ENCODE results near the gene COL2A1.

COL2A1 gene

DNA sequence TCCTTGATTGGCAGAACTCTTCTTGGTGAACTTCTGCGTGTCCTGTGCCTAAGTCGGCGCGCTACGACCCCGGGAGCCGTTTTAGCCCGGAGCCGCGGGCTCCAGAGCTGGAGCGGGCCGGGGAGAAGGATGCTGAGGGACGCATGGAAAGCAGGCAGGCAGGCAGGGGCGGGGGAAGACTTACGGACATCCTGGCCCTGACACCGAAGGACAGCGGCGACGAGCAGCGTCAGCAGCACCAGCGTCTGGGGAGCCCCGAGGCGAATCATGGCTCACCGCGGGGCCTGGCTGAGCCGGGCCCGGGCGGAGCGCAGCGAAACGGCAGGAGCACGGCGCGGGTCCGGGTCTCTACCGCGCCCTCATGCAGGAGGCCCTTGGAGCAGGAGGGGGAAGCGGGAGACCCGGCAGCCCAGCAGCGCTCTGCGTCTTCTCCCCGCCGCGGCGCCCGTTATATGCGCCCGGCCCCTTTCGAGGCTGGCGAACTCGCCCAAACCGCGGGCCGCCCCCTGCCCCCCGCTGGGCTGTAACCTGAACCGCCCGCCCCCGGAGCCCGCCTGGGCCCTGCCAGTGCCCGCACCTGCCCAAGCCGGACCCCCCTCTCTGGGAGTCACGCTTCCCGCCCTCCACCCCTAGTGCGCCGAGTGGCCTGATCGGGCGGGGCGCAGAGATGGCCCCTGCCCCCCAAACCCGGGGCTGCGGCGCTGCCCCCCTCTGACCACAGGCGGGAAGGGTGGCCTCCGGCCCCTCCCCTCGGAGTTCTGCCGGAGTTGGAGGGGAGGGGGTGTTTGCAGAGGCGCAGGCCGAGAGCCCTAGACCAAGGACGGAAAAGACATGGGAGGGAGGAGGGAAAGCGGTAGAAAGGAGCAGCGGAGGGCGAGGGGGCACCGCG is at the start of gene COL2A1:
TSS of gene COL2A1 (minus strand) at position 424 of the 889 bp plus-strand sequence. CDS start at position 269, 155 bp downstream.
- peak in 1 of 2 experiments; percentile 39 for DNase-seq

DNA sequence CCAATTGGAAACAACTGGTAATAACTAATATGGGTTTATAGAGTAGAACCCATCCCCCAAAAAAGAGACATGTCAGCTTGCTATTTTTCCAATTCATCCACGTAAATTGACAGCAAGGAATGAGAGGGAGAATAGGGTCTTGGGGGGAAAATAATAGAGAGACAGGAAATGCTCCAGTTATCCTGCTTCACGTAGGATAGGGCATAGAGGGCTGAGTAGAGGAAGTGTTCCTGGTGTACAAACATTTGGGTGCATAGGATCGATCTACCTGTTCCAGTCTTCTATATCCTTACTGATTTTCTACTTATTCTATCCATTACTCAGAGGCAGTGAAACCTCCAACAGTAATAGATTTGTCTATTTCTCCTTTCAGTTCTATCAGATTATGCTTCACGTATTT is 49.6 kb upstream of the COL2A1 start:
- no peak for DNase-seq

DNA sequence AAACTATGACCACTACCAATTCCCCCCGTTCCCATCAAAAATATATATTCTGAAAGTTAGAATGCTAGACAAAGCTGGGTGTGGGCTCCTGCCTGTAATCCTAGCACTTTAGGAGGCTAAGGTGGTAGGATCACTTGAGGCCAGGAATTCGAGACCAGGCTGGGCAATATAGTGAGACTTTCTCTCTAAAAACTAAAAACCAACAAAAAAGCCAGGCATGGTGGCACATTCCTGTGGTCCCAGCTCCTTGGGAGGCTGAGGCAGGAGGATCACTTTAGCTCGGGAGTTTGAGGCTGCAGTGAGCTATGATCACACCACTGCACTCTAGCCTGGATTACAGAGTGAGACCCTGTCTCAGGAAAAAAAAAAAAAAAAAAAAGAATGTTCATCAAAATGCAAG is 48.8 kb upstream of the COL2A1 start:
- no peak for DNase-seq

DNA sequence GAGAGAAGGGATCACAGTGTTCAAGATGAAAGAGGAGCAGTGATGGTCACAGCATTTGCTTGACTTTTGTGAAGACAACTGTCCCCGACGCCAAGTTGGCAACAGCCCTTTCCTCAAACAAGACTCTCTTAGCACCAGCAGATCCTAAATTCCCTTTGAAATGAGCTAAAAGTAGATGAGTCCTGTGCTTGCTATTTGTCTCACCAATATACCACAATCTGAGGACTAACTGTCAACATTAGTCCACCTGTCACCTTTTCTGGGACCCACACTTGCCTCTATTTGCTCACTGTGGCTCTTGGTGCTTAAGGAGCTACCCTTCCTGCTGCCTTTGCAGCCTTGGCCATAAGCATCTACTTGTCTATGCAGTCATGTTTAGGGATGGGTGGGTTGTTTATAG is 47.4 kb upstream of the COL2A1 start:
- no peak for DNase-seq

DNA sequence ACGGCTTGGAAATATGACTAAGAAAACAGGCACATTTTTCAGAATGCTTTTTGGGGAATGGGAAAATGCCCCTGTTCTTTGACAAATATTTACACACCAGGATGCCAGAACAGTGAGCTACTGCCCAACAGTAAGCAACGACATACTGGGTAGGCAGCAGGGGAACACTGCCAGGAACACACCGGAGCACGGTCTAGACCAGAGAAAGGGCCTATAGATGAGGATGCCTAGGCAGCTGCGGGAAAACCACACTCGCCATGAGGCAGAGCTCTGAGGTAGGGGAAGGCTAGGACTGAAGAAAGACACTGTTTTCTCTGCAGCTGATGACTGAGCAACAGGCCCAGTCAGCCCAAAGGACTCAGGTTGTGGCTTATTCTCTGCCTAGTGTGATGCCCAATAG is 45.9 kb upstream of the COL2A1 start:
- no peak for DNase-seq

DNA sequence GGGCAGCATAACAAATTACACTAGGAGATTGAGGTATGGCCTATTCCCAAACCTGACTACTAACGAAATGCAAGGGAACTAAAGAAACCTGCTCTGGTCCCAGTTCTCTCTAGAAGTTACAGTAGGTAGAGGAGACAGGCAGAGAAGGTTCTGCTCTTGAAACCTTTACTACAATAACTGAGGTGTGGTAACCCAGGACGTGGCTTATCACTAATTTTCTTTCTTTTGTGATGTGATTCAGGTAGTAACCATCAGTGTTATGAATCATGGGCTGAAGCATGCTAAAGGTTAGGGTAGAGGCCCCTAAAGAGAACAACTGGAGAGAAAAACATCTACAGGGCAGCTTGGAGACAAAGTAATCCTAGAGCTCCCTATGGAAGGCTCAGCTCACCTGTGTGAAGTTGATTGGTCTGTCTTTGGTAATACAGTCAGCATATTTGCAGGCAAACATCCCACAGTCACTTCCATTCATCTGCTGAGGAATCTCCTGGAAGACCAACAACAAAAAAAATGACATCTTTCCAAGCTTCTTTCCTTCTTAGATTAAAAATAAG is 41.8 kb upstream of the COL2A1 start:
- no peak for DNase-seq

DNA sequence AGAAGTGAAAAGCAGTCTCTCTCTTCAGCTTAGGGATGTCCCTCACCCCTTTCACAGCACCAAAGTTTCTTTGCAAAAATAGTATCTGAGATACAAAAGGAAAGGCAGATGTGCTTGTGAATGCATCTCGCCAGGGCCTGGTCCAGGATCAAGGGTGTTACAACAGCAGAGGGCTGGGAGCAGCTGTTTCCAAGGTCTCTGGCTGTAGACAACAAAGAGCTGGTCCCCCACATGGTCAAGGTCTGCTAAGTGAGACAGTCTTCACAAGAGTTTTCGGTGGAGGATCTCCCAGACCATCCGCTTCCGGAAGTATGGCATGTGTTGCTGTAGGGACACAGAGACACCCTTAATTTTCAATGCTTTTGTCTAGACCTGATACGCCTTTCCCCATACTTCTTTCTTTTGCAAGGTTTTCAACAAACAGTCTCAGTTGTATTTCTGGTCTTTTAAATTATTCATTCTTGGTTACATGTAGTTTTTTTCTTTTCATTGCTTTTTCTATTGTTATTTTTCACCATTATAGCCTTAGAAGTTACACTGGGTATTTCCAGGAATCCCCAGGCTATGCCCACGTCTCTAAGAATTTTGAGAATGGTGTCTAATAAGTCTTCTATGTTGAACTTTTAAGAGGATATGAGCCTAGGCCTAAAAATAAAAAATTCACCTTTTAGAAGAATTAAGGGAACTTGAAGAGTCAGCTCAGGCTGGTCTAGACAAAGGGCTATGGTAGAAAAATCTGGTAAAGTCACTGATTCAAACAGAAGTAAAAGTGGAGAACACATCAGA is 41.0 kb upstream of the COL2A1 start:
- DNase-seq, result no peak

DNA sequence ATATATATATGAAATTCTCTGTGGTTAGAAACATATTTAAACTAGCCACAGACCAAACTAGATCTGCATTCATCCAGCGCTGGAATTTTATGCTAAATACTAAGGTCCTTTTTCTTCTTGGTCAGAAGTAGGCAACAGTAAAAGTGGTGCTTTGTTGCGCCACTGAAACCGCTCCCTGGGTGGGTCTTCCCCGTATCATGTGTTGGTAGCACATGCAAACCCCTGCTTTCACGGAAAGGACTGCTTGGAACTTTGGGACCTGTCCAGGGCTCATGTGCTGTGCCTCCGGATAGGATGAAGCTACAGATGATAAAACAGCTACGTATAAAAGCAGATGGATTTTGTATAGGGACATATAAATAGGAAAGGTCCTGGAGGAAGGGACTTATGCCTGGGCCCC is 40.1 kb upstream of the COL2A1 start:
- no peak for DNase-seq

DNA sequence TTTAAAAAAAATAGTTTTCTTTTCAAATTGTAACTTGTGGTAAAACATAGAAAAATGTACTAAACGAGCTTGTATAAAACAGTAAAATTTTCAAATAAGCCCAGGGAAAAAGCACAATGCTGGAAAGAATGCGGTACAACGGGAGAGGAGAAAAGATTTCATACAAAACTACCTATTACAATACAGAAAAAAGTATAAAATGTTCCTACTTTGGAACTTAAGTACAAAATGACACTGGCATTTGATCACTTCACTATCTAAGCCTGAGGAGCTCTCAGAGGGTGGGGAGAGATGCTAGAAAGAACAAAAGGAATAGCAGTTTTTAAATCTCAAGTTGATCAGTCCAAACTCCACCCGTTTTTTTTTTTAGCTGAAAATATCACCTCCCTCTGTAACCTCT is 39.5 kb upstream of the COL2A1 start:
- no peak for DNase-seq

DNA sequence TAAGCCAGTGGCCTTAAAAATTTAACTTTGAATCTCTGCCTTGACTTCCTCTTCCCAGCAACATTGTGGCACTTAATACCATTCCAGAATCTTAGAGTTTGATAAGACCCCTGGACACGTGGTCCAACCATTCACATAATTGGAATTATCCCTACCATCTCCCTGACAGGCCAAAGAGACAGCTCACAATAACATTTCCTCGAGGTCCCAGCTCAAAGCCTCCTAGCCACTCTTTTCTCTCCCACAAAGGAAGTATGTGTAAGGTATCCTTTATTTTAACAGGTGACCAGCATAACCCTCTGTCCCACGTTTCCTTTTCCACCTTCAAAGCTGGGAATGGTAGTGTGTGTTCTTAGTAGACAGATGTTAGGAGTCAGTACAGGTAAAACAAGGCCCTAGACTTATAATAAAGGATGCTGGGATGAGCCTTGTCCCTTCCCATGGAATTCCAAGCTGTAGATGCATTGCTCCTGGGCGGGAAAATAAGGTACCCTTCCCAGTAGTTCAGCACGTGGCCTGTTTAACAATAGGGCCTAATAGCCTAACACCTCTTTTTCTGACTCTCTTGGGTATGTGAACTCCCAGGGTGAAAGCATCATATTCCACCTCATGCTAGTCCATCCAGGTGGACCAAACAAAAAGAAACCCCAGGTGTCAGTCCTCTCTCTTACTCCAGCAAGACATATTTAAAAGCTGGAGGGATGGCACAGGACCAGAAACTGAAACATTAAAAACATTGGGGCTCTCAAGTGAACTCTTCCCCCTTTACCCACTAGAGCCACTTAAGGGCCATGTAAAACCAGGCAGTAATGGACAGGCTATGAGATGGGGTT is 37.5 kb upstream of the COL2A1 start:
- no peak for DNase-seq

DNA sequence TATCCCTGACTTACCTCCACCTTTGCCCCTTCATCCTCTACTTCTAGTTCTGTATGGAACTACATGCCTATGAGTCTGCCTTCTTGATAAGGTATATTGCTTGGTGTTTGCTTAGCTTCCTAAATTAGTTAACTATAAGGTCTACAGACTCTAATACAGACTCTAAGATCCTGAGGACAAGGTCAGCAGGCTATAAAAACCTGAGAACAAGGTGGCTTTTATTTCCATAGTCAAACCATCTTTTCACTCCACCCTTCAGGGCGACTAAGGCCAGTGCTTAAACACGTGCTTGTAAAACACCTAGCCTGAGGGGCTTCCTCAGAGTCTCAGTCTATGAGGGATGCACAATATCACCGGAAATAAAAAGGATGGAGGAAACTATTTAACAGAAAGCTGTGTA is 36.1 kb upstream of the COL2A1 start:
- no peak for DNase-seq

DNA sequence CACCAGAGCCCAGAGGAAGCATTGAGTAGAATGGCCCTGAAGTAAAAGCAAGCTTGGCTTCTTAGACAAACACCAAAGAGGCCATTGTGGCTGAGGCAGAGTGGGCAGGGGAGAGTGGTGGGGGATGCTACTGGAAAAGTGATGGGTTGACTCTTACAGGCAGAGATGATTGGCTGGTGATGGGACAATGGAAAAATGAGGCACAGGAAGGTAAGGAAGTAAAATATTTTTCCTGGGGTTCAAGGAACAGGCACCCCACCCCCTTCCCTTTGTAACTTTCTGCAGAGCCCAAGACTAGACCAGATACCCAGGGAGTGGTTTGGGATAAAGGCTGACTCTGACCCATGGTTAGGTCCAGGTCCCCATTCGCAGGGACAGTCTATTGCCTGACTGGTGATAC is 34.9 kb upstream of the COL2A1 start:
- no peak for DNase-seq

DNA sequence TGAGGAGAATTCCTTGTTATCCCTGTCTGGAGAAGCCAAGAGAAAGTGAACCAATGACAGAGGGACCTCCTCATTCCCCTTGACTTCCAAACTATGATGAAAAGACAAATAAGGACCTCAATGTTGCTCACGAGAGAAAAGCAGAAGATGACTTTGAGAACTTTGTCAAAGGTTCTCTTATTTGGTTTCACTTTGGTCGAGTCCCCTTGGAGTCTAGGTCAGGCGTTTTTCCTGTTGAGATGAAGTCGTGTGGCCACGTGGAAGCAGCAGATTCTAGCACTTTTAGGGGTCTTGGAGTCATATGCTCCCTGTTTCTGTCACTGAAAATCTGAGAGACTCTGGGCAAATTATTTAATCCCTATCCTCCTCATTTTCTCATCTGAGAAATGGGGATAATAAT is 33.8 kb upstream of the COL2A1 start:
- no peak for DNase-seq

DNA sequence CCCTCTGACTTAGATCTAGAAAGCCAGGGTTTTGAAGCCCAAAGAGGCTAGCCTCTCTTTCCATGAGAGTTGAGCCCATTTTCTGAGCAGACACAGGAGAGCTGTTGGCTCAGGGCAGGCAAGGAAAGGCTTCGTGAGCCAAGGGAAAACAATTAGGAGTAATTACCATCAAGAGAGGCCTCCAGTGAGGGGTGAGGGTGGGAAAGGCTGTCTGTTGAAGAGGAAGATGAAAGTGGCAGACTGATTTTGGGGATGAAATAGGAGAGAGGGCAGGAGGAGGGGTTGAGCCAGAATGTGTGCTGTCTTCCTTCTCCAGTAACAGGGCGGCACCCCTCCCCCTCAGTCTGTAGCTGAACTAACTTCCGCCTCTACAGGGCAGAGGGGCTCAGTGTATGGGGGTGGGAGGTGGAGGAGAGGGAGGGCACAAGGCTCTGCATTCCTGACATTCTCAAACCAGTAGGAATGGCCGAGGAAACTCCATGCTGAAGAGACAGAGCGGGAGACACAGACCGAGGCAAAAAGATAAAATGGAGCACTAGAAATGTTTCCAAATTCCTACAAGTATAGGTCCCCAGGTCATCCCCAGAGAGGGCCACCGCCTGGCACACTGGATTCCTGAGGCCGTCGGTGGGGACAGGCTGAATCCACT is 33.1 kb upstream of the COL2A1 start:
- DNase-seq, result no peak

DNA sequence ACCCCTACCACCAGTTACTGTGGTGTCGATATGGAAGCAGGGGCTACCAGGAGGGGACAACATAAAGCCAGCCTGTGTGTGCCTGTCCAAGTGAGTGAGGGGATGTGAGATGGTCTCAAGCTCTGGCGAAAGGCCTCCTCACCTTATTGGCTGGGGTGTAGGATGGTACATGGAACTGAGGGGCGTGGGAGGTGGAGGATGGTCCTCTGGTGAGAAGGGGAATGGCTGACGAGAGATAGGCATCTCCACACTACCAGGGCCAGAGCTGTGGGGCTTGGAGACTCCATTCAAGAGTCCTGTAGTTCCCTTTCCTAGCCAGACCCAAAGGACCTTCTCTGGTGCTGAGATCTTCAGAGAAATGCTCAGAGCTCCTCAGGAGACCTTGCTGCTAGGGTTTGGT is 32.5 kb upstream of the COL2A1 start:
- no peak for DNase-seq

DNA sequence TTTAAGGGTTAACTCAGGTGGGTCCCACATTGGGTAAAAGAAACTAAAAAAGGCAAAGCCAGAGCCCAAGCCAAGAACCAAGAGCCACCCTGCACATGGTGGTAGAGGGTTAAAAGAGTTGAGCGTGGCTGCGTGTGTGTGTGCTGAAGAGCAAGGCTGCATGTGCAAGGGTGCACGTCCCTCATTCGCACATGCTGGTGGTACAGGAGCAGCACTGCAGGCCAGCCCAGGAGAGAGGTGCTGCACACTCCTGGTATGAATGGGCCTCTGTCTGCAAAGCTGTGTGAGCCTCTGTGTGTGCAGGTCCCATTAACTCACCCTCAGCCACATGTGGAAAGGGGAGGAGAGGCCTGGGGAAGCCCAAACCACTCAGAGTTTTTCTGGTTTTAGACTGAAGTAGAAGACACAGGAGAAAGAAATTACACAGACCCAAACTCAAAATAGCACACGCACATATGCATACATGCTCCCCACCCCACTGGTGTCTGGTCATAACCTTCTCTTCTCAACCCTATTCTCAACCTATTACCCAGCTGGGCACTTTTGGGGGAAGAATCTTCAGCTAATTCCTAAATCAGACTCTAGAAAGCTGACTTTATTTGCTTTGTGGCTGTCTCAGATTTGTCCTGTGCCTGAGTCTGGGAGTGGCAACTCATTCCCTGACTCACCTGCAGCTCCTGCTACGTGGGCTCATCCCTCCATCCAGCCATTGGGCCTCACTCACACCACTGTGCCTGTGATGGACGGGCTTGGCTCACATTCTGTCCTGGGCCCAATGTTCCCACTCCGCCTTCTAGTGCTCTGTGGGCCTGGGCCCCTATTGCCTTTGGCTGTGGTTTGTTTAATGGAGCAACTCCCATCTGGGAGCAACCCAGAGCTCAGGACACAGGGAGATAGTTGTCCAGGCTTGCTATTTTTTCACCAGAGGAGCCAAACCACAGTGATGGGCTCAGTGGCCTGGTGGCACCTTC is 30.8 kb upstream of the COL2A1 start:
- no peak for DNase-seq

DNA sequence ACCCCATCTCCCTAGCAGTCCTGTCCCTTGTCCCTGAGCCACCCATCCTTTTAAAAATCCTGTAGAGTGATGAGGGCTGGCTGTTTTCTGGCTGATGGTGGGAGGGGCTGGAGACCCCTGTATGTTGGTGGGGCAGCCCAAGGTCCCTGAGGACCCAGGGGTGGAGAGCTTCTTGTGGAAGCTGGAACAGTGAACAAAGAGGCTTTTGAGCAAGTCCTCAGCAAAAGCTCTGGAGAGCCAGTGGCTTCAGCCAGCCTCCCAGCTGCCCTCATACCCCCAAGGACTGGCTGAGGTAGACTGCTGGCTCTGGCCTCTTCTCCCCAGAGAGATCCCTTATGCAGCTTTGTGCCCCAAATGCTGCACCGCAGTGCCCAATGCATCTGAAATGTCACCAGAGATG is 29.2 kb upstream of the COL2A1 start:
- no peak for DNase-seq

DNA sequence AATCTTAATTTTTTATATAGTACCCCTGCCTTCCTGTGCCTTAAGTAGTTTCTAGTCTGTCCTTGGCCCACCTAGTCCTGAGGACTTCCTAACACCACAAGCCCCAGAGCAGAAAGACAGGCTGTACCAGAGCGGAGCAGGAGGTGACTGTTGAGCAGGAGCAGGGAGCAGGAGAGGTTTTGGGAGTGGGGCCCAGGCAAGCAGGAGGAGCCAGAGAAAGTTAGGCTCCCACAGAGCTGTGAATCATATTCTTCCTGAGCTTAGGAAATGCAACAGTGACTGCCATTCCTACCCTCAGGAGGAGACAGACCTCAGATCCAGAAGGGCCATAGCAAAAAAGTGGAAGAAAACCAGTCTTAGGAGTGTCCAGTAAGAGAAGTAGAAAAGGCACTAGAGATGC is 28.3 kb upstream of the COL2A1 start:
- DNase-seq, result no peak

DNA sequence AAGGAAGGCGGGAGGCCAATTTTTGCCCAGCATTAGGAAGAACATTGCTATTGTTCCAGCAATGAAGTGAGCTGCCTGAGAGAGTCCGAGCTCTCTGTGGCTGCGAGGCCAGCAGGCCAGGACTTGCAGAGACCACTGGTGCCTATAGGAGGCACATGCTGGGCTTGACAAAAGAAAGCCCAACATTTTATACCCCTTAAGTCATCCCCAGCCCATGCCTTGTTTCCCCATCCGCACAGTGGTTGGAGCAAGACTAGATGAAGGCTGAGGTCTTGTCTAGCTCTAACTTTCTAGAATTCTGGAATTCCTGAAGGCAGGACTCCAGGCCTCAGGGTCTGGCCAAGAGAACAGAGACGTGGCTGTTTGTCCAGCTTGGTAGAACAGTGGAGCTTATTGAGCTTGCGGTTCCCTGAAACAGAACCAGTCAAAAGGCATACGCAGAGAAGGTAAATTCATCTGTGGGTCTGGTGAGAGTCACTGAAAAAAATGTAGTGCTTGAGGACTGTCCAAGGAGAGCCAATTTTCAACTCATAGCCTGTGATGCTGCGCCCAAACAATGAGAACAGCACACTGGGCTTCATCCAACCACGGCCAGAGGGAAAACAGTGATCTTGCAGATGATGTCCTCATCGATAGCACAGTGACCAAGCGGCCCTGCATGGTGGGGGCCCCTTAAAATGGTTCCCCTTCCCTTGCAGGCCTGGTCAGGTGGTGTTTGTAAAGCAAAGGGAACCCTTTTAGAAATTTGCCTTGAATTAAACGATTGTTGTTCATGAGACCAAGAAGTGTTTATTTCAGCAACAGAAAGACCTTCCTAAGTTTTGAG is 27.1 kb upstream of the COL2A1 start:
- DNase-seq, result no peak

DNA sequence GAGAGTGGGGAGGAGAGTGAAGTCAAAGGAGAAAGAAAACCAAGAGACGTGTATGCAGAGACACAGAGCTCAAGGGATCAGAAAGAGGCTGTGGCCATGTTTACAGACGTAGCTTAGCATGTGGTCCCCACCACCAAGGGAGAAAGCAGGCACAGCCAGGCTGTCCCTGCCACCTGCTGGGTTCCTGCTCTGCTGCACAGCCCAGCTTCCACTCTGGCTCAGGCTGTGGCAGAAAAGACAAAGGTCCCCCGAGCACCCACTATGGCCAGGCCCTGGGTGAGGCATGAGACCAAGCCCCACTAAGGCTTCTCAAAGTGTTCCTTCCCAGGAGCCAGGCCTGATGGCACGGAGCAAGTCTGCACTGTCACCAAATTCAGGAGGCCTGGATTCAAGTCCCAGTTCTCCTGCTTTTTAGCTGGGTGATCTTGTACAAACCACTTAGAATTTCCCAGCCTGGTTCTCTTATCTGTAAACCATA is 25.9 kb upstream of the COL2A1 start:
- DNase-seq, result no peak
